Measurements from ENCODE around the gene TMEM255B.

The TMEM255B gene

DNA sequence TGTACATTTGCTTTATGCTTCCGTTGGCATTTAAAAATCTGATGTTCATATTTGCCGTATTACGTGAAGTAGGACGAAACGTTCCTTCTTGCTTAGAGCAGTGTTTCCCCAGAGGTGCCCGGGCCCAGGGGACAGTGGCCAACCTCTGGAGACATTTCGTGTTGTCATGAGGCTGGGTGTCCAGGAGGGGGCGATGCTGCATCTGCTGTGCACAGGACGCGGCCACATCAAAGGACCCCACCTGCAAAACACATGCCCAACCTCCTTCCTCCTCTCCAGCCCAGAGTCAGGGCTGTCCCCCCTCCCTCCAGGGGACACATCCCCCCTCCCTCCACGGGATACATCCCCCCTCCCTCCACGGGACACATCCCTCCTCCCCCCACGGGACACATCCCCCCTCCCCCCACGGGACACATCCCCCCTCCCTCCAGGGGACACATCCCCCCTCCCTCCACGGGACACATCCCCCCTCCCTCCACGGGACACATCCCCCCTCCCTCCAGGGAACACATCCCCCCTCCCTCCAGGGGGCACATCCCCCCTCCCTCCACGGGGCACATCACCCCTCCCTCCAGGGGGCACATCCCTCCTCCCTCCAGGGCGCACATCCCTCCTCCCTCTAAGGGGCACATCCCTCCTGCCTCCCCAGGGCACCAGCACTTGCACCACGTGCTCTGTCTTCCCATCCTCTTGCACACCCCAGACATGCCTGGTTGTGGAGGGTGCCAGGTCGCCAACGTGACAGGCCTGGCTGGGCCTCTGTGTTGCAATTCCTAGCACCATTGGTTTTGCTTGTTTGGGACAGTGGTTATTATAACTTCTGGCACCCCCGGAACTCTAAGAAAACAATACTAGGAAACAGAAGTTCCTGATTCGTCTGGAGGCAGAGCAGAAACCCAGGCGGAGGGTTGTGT lies 58.2 kb downstream of the TMEM255B start:
- no peak overlapping the region for H3K4me3 ChIP-seq (ENCODE audit: low read depth, low read length)
- in situ Hi-C loops (cut with HindIII; ENCODE audit: low sequenced_read_pairs): no loop called here
- DNase-seq (ENCODE audit: low read depth): peak; percentile 73
- TF ChIP-seq, protein P1, sequence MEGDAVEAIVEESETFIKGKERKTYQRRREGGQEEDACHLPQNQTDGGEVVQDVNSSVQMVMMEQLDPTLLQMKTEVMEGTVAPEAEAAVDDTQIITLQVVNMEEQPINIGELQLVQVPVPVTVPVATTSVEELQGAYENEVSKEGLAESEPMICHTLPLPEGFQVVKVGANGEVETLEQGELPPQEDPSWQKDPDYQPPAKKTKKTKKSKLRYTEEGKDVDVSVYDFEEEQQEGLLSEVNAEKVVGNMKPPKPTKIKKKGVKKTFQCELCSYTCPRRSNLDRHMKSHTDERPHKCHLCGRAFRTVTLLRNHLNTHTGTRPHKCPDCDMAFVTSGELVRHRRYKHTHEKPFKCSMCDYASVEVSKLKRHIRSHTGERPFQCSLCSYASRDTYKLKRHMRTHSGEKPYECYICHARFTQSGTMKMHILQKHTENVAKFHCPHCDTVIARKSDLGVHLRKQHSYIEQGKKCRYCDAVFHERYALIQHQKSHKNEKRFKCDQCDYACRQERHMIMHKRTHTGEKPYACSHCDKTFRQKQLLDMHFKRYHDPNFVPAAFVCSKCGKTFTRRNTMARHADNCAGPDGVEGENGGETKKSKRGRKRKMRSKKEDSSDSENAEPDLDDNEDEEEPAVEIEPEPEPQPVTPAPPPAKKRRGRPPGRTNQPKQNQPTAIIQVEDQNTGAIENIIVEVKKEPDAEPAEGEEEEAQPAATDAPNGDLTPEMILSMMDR (IDR thresholded peaks at IDR 0.05; ENCODE audit: low read depth, low read length, missing control alignments): peak; percentile 80

DNA sequence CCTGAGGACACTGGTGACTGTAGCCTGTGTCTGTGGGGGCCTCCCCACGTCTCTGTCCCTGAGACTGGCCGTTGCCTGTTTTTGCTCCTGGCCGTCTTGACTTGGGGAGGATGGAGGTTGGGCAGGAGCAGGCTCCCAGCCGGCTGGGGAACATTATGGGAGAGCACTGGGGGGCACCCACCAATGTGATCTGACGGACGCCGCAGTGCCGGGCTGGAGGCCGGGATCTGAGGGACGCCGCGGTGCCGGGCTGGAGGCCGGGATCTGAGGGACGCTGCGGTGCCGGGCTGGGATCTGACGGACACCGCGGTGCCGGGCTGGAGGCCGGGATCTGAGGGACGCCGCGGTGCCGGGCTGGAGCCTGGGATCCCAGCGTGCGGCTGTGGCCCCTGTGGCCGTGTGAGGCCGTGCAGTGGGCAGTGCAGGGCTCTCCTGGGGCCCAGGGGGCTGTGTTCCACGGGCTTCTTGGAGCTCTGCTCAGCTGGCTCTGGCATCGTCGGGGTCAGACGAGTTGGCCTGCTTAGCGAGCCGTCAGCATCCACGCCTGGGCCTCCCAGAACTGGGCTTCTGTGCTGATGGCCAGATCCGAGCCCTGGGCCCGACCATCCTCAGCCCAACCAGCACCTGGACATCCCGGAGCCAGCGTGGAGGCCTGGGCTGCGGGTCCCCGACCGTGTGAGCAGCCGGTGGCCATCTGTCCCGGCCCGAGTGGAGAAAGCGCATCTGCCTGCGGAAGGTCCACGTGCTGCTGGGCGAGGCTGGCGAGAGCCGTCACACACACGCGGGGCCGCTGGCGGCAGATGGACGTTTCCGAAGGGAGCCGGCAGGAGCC lies 59.0 kb downstream of the TMEM255B start:
- no peak for DNase-seq (ENCODE audit: low read depth)
- no peak overlapping the region for H3K4me3 ChIP-seq (ENCODE audit: low read depth, low read length)
- in situ Hi-C loops (cut with HindIII; ENCODE audit: low sequenced_read_pairs): no loop called here
- TF ChIP-seq, protein P1 (IDR thresholded peaks at IDR 0.05; ENCODE audit: low read depth, low read length, missing control alignments): no peak

DNA sequence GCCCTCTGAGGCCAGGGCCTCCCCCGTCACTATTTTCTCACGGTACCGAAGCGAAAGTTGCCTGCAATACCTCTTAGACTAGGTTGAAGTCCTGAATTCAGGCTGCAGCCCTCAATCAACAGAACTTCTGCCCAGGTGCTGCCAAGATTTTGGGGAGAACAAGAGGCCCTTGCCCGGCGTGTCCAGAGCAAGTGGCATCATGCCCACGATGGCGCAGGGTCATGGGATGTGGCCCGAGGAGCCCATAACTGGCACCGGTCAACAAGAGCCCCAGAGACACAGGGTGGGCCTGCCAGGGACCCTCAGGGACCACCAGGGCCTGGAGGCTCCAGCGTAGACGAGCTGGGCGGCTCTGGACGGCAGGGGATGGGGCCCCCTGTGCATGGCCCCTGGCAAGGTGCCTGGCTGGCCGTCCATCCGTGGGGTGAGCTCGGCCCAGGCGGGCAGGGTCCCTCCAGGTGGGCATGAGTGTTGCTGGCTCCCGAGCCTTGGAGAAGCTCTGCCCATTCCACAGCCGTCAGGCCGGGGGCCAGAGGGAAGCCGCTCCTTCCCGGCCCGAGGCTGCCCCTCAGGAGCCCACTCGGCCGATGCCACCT lies 59.8 kb downstream of the TMEM255B start:
- DNase-seq (ENCODE audit: low read depth): no peak
- TF ChIP-seq, protein P1 (IDR thresholded peaks at IDR 0.05; ENCODE audit: low read depth, low read length, missing control alignments): no peak
- H3K4me3 ChIP-seq (ENCODE audit: low read depth, low read length): no peak overlapping the region
- in situ Hi-C loops (cut with HindIII; ENCODE audit: low sequenced_read_pairs): no loop called here

DNA sequence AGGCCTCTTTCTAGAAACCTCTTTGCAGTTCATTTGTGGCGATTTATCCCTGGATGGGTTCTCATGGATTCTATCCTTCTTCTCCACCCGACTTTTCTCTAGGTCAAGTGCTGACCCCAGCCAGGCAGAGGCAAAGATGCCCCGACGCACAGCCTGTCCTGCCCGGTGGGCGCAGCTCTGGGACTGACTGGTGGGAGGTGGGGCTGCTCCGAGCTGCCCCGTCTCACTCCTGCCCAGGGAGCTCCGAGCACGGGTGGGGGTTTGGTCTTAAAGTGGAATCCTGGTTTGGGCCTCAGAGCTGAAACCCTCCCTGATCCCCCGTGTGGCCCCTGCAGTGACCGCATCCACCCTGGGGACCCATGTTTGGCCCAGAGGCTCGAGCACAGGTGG lies 60.3 kb downstream of the TMEM255B start:
- in situ Hi-C loops (cut with HindIII; ENCODE audit: low sequenced_read_pairs): no loop called here
- no peak overlapping the region for H3K4me3 ChIP-seq (ENCODE audit: low read depth, low read length)
- TF ChIP-seq, protein P1 (IDR thresholded peaks at IDR 0.05; ENCODE audit: low read depth, low read length, missing control alignments): no peak
- DNase-seq (ENCODE audit: low read depth): no peak

DNA sequence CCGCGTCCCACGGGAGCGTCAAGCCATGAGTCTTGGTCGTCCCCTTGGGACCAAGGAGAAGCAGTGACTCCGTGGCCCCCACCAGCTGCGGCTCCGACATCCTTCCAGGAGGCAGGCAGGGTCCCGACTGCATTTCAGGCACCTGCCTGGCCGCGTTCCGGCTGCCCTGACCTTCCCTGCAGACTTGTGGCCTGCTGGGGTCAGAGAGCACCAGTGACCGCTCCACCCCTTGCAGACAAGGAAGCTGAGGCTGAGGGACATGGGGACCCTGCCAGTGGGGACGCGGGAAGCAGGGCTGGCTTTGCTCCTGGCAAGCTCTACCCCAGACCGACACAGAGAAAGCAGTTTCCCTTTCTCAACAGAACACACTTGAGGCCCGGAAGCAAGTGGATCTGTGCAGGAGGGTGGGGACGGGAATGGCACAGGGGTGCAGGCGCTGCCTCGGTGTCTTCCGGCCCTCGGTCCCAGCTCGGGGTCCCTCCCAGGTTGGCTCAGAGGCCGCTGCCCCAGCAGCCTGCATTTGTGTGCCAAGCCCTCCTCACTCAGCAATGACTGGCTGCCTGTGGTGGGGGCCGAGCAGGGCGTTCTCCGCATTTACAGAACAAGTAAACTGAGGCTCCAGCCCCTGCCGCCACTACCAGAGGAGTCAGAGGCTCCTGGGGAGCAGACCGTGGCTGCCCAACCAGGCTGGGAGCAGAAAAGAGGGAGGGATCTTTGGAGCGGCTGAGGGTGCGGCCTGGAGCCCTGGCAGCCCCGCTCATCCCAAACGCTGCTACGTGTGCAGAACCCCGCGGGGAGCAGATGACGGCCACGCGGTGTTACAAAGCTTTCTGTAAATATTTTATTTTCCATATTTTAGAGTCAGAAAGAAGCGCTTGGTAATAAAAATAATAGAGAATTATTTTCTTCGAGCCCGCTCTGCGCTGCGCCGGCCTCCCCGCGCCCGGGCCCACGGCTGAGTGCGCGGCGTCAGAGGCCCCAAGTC lies 61.0 kb downstream of the TMEM255B start:
- TF ChIP-seq, protein P1 (IDR thresholded peaks at IDR 0.05; ENCODE audit: low read depth, low read length, missing control alignments): no peak
- no peak overlapping the region for H3K4me3 ChIP-seq (ENCODE audit: low read depth, low read length)
- in situ Hi-C loops (cut with HindIII; ENCODE audit: low sequenced_read_pairs): no loop called here
- DNase-seq (ENCODE audit: low read depth): no peak
